HG03066 (cell line): ENCODE measurements around the gene DPP3.
"Not testable (repeated sequence)": the region's sequence is repeated elsewhere in the genome, so short reads cannot be mapped to it uniquely, and the experiment has no call there.

Experiments
- ATAC-seq: cut with Tn5 transposase; IDR thresholded peaks from one replicate; pipeline ENCODE4 v1.9.1; 2021; ENCODE audit warnings: low read depth; ENCODE audit not compliant: unreplicated experiment

Gene DPP3

DNA sequence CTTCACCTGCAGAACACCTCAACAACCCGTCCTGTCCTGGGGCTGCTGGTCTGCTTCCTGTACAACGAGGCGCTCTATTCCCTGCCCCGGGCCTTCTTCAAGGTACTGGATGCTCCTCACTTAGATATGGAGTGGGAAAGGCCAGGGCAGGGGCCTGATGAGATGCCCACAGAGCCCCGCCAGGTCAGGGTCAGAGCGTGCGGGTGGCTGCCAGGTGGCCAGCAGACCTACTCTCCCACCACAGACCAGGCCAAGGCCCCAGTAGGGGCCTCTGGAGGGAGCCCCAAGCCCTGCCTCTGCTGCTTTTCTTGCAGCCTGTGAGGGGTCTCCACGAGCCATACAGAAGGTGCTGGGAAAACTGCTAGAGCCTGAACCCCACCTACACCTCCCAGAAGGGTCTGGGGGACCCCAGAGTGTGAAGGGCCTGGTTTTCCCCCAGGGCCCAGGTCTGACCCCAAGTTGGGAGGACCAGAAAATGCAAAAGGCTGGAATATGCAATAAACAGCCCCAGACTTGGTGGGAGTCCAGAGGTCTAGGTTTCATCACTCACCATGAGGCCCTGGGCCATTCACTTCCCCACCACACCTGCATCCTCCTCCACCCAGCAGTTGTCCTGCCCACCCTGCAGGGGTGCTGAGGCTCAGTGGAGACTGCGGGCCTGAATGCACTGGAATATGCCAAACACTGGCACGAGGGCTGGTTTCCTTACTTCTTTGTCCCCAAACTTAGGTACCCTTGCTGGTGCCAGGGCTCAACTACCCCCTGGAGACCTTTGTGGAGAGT, 50.9 kb downstream of the DPP3 start:
- no peak for ATAC-seq

DNA sequence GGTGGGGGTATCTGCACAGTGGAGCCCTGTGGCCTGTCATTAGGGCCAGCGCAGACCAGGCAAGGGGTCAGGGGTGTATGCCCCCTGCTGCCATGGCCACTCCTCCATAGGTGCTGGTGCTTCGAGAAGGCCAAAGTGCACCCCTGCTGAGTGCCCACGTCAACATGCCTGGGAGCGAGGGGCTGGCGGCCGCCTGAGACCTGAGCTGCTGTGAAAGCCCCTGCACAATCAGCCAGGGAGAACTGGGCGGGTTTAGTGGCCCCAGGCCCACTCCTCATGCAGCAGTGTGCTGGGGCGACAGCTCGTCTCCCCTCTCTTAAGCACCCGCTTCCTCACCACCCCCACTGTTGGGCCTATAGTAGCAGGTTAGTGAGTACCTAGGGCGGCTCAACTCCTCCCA, 51.6 kb downstream of the DPP3 start:
- ATAC-seq = no peak

DNA sequence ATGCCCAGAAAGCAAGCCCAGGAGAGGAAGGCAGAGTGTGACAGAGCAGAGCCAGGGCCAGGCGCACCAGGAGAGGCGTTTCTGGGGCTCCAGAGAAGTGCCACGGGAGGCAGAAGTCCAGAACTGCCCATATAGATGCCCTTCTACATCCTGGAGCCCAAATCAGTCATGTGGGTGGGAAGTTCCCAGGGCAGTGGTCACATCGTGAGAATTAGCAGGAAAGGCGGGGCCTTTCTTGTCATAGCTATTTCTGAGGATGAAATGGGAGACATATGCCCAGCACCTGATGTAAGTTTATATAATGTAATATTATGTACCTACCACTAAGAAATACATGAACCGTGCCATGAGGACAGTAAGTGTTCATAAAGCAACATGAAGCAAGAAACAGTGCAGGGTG, 52.5 kb downstream of the DPP3 start:
- no peak for ATAC-seq

- ATAC-seq = no peak
These were observed 59.1 kb downstream of the DPP3 start for GRCh38 chr11:66539170-66539869.

DNA sequence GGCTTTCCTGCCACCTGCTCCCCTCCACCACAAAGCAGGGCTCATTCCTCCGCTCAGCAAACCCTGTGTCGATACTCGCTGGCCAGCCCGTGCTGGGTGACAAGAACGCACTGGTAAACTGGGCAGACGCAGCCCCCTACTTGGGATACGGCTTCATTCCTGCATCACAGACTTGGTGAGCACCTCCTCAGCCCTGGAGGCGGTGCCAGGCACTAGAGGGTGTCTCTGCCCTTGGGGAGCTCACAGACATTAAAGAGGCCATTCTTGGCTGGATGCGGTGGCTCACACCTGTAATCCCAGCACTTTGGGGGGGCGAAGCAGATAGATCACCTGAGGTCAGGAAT, 59.6 kb downstream of the DPP3 start:
- ATAC-seq = no peak

DNA sequence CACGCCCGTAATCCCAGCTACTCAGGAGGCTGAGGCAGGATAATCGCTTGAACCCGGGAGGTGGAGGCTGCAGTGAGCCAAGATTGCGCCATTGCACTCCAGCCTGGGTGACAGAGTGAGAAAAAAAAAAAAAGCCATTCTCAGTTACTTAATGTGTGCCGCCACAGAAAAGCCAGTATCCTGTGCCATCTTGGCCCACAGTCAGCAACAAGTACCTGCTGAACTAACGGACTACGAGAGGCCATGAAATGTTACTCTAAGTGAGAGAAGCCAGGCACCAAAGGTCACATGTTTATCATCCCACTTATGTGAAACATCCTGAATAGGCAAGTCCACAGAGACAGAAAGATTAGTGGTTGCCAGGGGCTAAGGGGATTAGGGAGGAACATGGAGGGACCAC, 60.4 kb downstream of the DPP3 start:
- not testable (repeated sequence) for ATAC-seq

DNA sequence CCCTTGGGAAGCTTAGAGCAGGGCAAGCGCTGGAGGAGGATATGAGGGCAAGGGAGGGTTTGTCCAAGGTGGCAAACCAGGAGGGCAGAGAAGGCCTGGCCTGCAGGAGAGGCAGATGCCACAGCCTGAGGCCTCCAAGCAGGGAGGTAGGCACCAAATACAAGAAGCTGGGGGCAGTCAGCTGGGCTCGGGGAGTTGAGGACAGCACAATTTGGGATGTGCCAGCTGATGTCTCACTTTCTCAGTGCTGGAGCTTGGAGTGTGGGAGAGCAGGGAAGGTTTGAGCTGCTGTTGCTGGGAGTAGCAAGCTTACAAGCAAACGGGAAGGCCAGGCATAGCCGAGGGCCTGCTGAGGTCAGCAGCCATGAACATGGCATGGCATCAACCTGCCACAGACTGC, 61.7 kb downstream of the DPP3 start:
- ATAC-seq = no peak

GRCh38 chr11:66542362-66542761, 62.1 kb downstream of the DPP3 start:
- ATAC-seq = no peak

- ATAC-seq = no peak
These were observed 63.3 kb downstream of the DPP3 start for GRCh38 chr11:66543263-66544107.

- not testable (repeated sequence) for ATAC-seq
These were observed 64.7 kb downstream of the DPP3 start for GRCh38 chr11:66544952-66545351.

DNA sequence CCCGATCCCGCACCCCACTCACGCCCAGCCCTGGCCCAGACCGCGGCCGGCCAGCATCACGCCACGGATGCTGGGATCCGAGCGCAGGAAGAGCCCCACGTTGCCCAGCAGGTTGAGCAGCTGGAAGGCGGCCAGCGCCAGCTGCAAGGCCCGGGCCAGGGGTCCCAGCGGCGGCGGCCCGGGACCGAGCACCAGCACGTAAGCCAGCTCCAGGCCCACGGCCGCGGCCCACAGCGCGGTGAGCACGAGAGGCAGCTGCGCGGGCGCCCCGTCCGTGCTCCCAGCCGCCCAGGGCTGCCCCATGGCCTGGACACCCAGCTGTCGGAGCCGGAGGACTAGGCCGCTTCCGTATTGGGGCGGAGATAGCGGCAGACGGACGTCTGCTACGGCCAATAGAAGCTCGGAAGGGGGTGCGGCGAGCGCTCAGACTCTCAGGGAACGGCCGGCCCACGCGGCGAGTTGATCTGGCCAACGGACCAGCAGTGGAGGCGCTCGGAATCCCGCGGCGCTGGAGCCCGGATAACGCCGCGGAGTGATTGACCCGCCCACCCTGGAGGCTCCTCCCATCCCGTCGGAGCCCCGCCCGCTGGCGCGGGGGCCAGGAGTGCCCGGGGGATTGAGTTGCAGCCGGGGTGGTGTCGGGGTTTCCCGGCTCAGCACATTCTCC, 65.6 kb downstream of the DPP3 start, which contains the start of gene ZDHHC24:
ZDHHC24 (minus strand) TSS at position 348 of the 667 bp plus-strand sequence; CDS start at position 303, 45 bp downstream.
- peak; percentile 76 for ATAC-seq

DNA sequence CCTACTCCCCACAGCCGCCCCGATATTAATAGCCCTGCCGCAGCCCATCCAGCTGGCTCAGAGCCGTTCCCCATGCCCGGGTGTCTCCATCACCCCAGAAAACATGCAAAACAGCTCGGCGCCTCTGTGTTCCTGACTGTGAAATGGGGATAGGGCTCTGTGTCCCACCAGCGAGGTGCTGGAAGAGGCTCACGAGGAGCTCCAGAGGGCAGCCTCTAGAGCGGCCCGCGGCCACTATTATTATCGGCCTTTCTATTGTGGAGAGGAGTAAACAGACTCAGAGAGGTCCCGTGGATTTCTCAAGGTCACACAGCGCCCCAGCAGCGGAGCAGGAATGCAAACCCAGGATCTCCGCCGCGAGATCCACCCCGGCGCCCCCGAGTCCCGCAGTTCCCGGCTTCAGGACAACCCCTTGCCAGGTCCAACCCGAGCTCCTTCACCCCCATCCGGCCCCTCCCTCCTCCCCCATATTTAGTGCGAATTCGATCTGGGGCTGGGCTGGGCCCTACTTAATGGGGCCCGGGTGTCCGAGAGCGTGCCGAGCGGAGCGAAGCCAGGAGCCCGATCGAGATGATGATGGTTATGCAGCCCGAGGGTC, 66.2 kb downstream of the DPP3 start, which contains the start of gene ACTN3:
ACTN3 (plus strand) TSS at position 536 of the 598 bp plus-strand sequence; CDS start at position 571, 35 bp downstream.
- ATAC-seq = no peak

- no peak for ATAC-seq
These were observed 66.9 kb downstream of the DPP3 start for GRCh38 chr11:66546966-66547661.

DNA sequence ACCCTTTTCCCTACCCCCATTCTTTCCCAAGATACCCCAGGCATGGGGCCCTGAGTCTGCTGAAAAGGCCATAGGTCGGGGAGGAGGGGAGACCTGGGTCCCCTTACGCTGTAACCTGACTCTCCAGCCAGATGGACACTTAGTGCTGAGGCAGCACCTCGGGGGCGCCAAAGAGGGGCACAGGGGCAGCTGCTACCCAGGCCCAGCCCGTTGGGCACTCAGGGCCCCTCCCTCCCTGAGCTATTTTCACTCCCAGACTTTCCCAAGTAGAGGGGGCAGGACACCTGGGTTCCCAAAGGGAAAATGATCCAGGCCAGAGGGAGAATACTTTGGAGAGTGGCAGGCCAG, 67.4 kb downstream of the DPP3 start:
- ATAC-seq = no peak

DNA sequence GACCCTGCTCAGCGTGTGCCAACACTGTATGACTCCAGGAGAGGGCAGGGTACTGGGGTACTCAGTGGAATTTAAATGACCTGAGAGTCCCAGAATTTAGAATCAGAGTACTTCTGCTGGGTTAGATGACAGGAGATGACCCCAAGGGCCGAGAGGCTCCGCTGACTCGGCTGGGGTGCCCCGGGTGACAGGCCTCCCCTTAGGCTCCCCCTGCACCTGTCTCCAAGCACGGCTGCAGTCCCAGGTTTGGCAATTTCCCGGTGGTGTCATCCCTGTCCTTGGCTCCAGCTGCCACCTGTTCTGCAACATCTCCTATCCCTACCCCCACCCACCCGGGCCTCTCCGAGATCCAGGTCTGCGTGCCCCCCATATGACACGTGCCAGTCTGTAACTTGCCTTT, 67.8 kb downstream of the DPP3 start:
- no peak for ATAC-seq

DNA sequence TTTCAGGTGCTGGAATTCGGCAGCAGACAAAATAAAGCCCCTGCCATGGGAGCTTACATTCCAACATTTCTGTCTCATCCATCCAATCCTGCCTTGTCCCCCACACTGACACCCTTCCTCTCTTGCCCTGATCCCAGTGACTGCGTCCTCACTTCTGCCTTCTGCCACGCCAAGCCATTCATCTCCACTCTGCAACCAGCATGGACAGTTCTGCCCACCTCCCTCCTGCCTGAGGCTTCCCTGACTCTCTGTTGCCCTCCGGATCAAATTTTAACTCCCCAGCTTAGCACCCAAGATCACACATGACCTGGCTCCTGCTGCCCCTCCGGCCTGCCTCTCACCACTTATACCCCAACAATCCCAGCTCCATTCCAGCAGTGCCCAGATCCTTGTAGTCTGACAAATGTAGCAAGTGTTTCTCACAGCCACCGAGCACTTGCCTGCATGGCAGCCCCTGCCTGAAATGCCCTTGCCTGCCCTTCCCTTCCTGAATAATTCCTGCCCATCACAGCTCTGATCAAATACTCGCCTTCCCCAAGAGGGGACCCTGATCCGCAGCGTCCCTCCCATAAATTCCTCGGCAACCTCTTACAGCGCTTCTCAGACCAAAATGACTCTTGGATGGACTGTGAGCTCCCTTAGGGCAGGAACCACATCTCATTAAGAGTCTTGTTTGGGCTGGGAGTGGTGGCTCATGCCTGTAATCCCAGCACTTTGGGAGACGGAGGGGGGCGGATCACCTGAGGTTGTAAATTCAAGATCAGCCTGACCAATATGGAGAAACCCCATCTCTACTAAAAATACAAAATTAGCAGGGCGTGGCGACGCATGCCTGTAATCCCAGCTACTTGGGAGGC, 68.8 kb downstream of the DPP3 start:
- ATAC-seq = no peak

- ATAC-seq = no peak
These were observed 69.5 kb downstream of the DPP3 start for GRCh38 chr11:66549696-66550095.

GRCh38 chr11:66550887-66551286, 70.7 kb downstream of the DPP3 start:
- no peak for ATAC-seq

- ATAC-seq = no peak
These were observed 74.4 kb downstream of the DPP3 start for GRCh38 chr11:66554602-66555001.
